ENCODE measurements around the gene LAX1.
A peak's percentile ranks its signal among the peaks of the same experiment; 100 is the strongest.
"Not testable (repeated sequence)": the region's sequence is repeated elsewhere in the genome, so short reads cannot be mapped to it uniquely, and the experiment has no call there.

Gene LAX1, protein sequence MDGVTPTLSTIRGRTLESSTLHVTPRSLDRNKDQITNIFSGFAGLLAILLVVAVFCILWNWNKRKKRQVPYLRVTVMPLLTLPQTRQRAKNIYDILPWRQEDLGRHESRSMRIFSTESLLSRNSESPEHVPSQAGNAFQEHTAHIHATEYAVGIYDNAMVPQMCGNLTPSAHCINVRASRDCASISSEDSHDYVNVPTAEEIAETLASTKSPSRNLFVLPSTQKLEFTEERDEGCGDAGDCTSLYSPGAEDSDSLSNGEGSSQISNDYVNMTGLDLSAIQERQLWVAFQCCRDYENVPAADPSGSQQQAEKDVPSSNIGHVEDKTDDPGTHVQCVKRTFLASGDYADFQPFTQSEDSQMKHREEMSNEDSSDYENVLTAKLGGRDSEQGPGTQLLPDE

GRCh38 chr1:203765029-203765837 is at the start of gene LAX1:
TSS of gene LAX1 (plus strand) at chr1:203765183. CDS start at chr1:203765566, 383 bp downstream.
- DNase-seq (ENCODE audit: low read depth in 3 of 3, low spot score in 1 of 3): peak; percentile 30 to 65 (median 59)

GRCh38 chr1:203717120-203717519 is 47.9 kb upstream of the LAX1 start:
- DNase-seq (ENCODE audit: low read depth in 3 of 3, low spot score in 1 of 3): no peak

- no peak for DNase-seq (ENCODE audit: low read depth in 3 of 3, low spot score in 1 of 3)
Measured at GRCh38 chr1:203720242-203720641, 44.7 kb upstream of the LAX1 start.

- DNase-seq (ENCODE audit: low read depth in 3 of 3, low spot score in 1 of 3): no peak
Measured at GRCh38 chr1:203722909-203723308, 42.1 kb upstream of the LAX1 start.

DNA sequence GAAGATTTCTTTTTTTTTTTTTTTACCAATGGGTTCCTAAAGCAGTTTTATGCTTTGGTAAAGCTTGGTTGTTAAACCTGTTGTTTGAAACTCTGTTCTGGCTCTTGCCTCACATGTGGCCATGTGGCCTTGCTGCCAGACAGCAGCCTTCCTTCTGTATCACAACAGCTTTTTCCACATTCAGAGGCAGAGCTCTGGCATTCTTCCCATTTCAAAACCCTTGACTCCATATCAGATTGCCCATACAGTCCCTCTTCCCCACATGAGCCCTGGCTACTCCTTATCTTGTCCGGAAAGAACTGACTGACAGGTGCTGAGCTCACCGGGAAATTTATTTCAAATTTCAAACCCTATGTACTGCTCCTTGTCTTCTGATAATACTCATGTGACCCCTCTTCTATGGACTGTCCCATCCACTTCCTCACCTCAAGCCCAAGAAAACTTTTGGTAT is 38.5 kb upstream of the LAX1 start:
- DNase-seq (ENCODE audit: low read depth in 3 of 3, low spot score in 1 of 3): no peak

DNA sequence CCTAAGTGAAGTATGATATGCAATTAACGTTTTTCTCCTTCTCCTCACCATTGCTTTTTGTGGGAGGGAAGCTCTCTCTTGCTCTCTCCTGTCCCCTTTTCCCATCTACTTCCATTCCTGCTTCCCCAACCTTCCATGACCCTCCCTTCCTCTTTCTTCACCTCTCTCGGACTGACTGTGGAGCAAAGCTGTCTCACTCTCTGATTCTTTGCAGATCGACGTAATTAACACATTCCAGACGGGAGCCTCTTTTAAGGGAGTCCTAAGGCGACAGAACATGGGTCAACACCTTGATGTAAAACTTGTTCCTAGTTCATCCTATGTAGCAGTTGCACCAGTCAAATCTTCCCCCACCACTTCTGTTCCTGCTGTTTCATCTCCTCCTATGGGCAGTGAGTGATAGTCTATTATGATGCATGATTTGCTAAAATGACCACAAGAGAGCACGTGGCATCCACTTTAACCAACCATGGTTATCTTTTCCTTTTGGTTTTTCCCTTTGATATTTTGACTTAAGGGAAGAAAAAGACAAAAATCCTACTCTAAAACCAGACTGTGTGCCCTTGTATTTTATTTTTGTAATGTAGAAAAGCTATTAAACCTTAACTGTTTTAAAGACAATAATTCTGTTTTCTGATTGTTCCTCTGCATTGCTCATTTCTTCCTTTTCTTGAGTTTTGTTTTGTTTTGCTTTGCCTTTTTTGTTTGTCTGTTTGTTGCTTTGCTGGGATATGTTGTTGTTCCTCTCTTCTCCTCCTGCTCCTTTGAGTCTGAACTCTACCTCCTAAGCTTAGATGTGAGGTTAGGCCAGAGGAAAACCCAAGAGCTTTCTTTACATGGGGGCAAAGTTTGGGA is 31.7 kb upstream of the LAX1 start:
- DNase-seq (ENCODE audit: low read depth in 3 of 3, low spot score in 1 of 3): no peak

GRCh38 chr1:203742436-203742835 is 22.5 kb upstream of the LAX1 start:
- no peak for DNase-seq (ENCODE audit: low read depth in 3 of 3, low spot score in 1 of 3)

GRCh38 chr1:203743091-203743571 is 21.9 kb upstream of the LAX1 start:
- DNase-seq (ENCODE audit: low read depth in 3 of 3, low spot score in 1 of 3): no peak

DNA sequence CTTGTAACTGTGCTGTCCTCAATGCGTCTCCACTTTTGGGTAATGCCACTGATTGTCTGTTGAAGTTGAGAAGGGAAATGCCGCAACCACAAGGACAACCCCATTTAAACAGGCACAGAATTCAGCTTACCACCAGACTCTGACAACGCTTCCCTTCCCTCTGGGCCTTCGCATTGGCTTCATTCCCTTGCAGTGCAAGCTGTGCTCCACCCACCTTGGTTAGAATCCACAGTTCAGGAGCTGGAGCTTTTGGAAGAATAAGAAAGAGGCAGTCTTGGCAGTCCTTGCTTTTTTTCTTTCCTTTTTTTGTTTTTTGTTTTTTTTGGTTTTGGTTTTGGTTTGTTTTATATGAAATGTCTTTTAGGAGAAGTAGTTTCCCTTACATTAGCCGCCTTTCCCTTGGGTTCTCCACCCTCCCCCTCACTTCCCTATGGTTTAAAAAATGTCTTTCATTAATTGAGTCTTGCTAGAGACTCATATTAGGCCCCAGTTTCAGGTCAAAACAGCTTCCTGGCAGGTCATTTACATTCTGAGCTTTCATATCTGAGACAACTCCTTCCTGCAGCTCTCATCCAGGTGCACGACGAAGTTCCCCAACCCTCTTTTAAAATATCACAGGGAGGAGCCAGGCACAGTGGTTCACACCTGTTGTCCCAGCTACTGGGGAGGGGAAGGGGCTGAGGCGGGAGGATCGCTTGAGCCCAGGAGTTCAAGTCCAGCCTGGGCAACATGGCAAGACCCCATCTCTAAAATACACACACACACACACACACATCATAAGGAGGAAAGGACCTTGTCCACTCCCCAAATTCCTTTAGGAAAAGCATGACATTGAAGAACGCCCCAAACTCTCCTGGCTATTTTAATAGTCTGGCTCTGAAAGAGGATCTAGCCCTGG is 20.7 kb upstream of the LAX1 start:
- no peak for DNase-seq (ENCODE audit: low read depth in 3 of 3, low spot score in 1 of 3)

- DNase-seq (ENCODE audit: low read depth in 3 of 3, low spot score in 1 of 3): no peak
Measured at GRCh38 chr1:203746281-203746680, 18.7 kb upstream of the LAX1 start.

DNA sequence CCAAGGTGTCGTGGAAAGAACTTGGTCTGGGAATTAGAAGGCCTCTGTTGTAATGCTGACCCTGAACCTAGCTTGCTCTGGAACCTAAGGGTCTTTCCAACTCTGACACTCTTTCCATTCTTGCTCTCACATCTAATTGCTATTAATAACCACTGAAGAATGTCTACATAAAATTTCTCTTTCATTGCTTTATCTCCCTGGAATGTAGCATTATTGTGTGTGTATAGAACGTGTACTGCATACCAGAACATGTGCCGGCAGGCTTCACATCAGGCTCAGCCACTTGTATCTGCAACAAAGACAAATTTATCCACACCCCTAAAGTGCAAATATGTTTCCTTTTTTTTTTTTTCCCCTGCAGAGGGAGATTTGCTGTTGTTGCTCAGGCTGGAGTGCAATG is 13.9 kb upstream of the LAX1 start:
- DNase-seq (ENCODE audit: low read depth in 3 of 3, low spot score in 1 of 3): no peak

DNA sequence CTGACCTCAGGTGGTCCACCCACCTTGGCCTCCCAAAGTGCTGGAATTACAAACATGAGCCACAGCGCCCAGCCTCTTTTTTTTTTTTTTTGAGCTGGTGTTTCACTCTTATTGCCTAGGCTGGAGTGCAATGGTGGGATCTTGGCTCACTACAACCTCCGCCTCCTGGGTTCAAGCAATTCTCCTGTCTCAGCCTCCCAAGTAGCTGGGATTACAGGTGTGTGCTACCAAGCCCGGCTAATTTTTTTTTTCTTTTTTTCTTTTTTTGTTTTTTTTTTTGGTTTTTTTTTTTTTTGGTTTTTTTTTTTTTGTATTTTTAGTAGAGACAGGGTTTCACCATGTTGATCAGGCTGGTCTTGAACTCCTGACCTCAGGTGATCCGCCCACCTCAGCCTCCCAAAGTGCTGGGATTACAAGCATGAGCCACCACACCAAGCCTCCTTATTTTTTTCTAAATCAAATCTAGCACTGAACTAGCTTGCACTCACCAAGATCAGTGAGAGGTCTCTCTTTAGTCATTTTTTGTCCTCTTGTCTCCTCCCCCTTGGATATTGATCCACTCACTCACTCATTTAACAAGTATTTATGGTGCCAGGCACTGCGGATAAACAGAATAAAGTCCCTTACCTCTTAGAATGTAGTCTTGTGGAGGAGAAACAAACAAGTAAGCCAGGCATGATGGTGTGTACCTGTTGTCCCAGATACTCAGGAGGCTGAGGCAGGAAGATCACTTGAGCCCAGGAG is 13.2 kb upstream of the LAX1 start:
- DNase-seq (ENCODE audit: low read depth in 3 of 3, low spot score in 1 of 3): not testable (repeated sequence)

GRCh38 chr1:203754455-203754864 is 10.5 kb upstream of the LAX1 start:
- DNase-seq (ENCODE audit: low read depth in 3 of 3, low spot score in 1 of 3): no peak

DNA sequence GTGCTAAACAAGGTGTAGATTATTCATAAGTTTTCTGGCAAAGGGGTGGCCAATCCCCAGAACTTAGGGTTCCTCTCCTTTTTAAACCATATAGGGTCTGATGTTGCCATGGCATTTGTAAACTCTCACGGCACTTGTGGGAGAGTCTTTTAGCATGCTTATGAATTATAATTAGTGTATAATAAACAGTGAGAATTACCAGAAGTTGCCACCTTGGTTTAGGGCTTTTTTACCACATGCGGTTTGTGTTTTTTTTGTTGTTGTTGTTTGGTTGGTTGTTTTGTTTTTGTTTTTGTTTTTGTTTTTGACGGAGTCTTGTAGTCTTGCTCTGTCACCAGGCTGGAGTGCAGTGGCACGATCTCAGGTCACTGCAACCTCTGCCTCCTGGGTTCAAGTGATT is 8.9 kb upstream of the LAX1 start:
- DNase-seq (ENCODE audit: low read depth in 3 of 3, low spot score in 1 of 3): no peak

GRCh38 chr1:203758749-203759148 is 6.2 kb upstream of the LAX1 start:
- not testable (repeated sequence) for DNase-seq (ENCODE audit: low read depth in 3 of 3, low spot score in 1 of 3)

DNA sequence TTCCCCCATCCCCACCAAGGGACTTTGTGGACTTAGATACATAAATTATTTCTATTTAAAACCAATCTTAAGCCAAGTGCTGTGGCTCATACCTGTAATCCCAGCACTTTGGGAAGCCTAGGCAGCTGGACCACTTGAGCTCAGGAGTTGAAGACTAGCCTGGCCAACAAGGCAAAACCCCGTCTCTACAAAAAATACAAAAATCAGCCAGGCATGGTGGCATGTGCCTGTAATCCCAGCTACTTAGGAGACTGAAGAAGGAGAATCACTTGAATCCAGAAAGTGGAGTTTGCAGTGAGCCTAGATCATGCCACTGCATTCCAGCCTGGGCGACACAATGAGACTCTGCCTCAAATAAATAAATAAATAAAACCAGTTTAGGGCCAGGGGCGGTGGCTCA is 4.5 kb upstream of the LAX1 start:
- DNase-seq (ENCODE audit: low read depth in 3 of 3, low spot score in 1 of 3): no peak

DNA sequence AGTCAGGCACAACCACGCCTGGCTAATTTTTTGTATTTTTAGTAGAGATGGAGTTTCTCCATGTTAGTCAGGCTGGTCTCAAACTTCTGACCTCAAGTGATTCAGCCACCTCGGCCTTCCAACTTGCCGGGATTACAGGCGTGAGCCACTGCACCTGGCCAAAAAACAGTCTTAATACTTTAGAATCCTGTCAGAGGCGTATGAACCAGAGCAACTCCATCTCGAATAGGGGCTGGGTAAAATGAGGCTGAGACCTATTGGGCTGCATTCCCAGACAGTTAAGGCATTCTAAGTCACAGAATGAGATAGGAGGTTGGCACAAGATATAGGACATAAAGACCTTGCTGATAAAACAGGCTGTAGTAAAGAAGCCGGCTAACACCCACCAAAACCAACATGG is 3.0 kb upstream of the LAX1 start:
- DNase-seq (ENCODE audit: low read depth in 3 of 3, low spot score in 1 of 3): not testable (repeated sequence)

DNA sequence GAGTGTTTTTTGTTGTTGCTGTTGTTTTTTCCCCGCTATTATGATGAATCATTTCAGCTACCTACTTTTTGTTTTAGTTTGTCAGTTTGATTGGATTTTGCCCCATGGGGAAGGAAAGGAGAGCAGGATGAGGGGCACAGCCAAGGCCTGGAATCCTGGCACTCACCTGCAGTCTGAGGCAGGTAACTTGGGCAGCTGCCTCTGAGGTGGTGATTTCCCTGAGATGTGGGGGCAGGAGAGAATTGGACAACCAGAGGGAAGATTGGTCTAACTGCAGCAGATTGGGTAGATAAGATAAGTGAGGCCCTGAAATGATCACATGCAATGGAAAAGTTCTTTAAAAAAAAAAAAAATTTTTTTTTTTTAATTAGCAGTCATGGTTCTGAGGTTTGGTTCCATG is 1.5 kb upstream of the LAX1 start:
- no peak for DNase-seq (ENCODE audit: low read depth in 3 of 3, low spot score in 1 of 3)
